HepG2 (cell line): ENCODE measurements around the gene CCDC195. TPM values are rescaled to one million over a fixed set of nuclear protein-coding genes. Genes with fewer than 3 reads are reported as not detected.
"Not testable (repeated sequence)": the region's sequence is repeated elsewhere in the genome, so short reads cannot be mapped to it uniquely, and the experiment has no call there.

Experiments used
- ATAC-seq: fragments of 200-7000 bp; cut with Tn5 transposase; 3 replicates; pipeline ENCODE4 v1.9.1; 2020; ENCODE audit warnings: mild to moderate bottlenecking, moderate library complexity
- BruUV-seq: library from RNA; stranded (reverse); fragments of 400-500 nt; replicated peaks from 2 replicates; lab custom pipeline; 2021; lab: Mats Ljungman, UMichigan
- CTCF ChIA-PET: fragments of 300-600 bp; formaldehyde crosslinking; extraction: SDS; loops from one replicate; lab custom pipeline; 2021; ENCODE audit warnings: low total read pairs, inconsistent platforms, low intra/inter-chr PET ratio; lab: Yijun Ruan, JAX
- POLR2A ChIA-PET: fragments of 350-600 bp; sonication (Branson Sonifier 250); formaldehyde crosslinking; loops from one replicate; lab custom pipeline; 2020; ENCODE audit warnings: antibody characterized with exemption, inconsistent platforms; lab: Yijun Ruan, JAX
- DNase-seq: peaks from one replicate; pipeline ENCODE4 v3.0.0-alpha.2; 2015; ENCODE audit warnings: low spot score
- FAIRE-seq: peaks from 3 replicates; lab custom pipeline; 2011; peaks lifted over from hg19 to GRCh38; lab: Jason Lieb, UNC
- H2AFZ ChIP-seq: one replicate; pipeline ENCODE4 v1.6.1; 2011; ENCODE audit warnings: low read length, inconsistent platforms
- H3K27ac ChIP-seq: fragments of 300-600 bp; 3 replicates; pipeline ENCODE4 v1.8.0; 2011; ENCODE audit warnings: mixed run types, mild to moderate bottlenecking, mixed read lengths, low read length, inconsistent platforms; ENCODE audit not compliant: insufficient read depth; ENCODE audit errors: extremely low read length
- H3K27me3 ChIP-seq, 2 experiments: fragments of 200-600 bp in 1 of 2; 2 replicates in 1 of 2; 3 replicates in 1 of 2; pipeline versions ENCODE4 v1.6.0 to v1.8.0; 2011; ENCODE audit warnings: low read length in 2 of 2, mild to moderate bottlenecking in 2 of 2, moderate library complexity in 2 of 2, inconsistent platforms in 1 of 2; ENCODE audit not compliant: insufficient read depth in 2 of 2, control insufficient read depth in 1 of 2
- H3K36me3 ChIP-seq, 2 experiments: fragments of 200-600 bp in 1 of 2; replicated peaks in 1 of 2; 2 replicates in 1 of 2; 3 replicates in 1 of 2; pipeline versions ENCODE4 v1.5.1 to v1.8.0; 2011; ENCODE audit warnings: low read length in 2 of 2, inconsistent platforms in 1 of 2; ENCODE audit not compliant: insufficient read depth in 2 of 2, control insufficient read depth in 1 of 2
- H3K4me1 ChIP-seq: 2 replicates; pipeline ENCODE4 v1.5.1; 2012; ENCODE audit warnings: low read length, inconsistent platforms; ENCODE audit not compliant: insufficient read depth
- H3K4me2 ChIP-seq: 2 replicates; pipeline ENCODE4 v1.6.0; 2011; ENCODE audit warnings: low read depth, low read length, inconsistent platforms
- H3K4me3 ChIP-seq, 3 experiments: fragments of 200-600 bp in 1 of 3; sonication (generic), shearing (Covaris generic) in 1 of 3; replicated peaks in 1 of 3; 2 replicates each; pipeline ENCODE4 v1.5.1; 2011 to 2016; ENCODE audit warnings: low read length in 3 of 3, inconsistent platforms in 2 of 3, low read depth in 2 of 3, mild to moderate bottlenecking in 2 of 3, control low read depth in 1 of 3, mixed read lengths in 1 of 3; ENCODE audit not compliant: insufficient read depth in 1 of 3
- H3K79me2 ChIP-seq: one replicate; pipeline ENCODE4 v1.6.1; 2011; ENCODE audit warnings: low read length, inconsistent platforms; ENCODE audit not compliant: insufficient read depth
- H3K9ac ChIP-seq: 2 replicates; pipeline ENCODE4 v1.6.0; 2011; ENCODE audit warnings: mild to moderate bottlenecking, low read depth, low read length, inconsistent platforms; ENCODE audit not compliant: insufficient read depth
- H3K9me3 ChIP-seq: 2 replicates; pipeline ENCODE4 v1.5.1; 2012; ENCODE audit warnings: mild to moderate bottlenecking, low read length
- H4K20me1 ChIP-seq: 2 replicates; pipeline ENCODE4 v1.6.0; 2011; ENCODE audit warnings: inconsistent platforms, mild to moderate bottlenecking, low read length, moderate library complexity; ENCODE audit not compliant: insufficient read depth
- CEBPB ChIP-seq: IDR thresholded peaks from 2 replicates; pipeline ENCODE4 v1.6.1; 2011; ENCODE audit warnings: low read depth, low read length, improper control_type of control experiment, borderline replicate concordance
- DRAP1 ChIP-seq: IDR thresholded peaks from 2 replicates; pipeline ENCODE4 v1.6.1; 2016; ENCODE audit warnings: missing genetic modification reagents, missing compliant biosample characterization
- IRF2 ChIP-seq: IDR thresholded peaks from 2 replicates; pipeline ENCODE4 v1.6.1; 2018; ENCODE audit warnings: missing genetic modification reagents, missing compliant biosample characterization
- RAD21 ChIP-seq: fragments of 450-650 bp; formaldehyde crosslinking; IDR thresholded peaks from 2 replicates; pipeline ENCODE4 v1.5.0; 2020; ENCODE audit warnings: mild to moderate bottlenecking
- ZNF17 ChIP-seq: sonication (generic); formaldehyde crosslinking; IDR thresholded peaks from 2 replicates; pipeline ENCODE4 v1.5.0; 2020; ENCODE audit warnings: mild to moderate bottlenecking, missing genetic modification reagents
- ZNF674 ChIP-seq: sonication (generic); formaldehyde crosslinking; IDR thresholded peaks from 2 replicates; pipeline ENCODE4 v1.5.0; 2020; ENCODE audit warnings: low read depth, mild to moderate bottlenecking, missing genetic modification reagents
- WGBS: methylation state at CpG from one replicate; pipeline ENCODE4 v1.1.6; 2017; ENCODE audit warnings: low lambda C conversion rate; 5-methylcytosine and 5-hydroxymethylcytosine counted together
- in situ Hi-C: cut with HindIII; loops from 2 replicates; pipeline ENCODE4 v1.10.0; 2017; ENCODE audit warnings: low pct_unique_long_range_greater_than_20kb; ENCODE audit not compliant: extremely low pct_ligation_motif_present
- intact Hi-C: fragments of 100-400 bp; cut with micrococcal nuclease; formaldehyde crosslinking; loops from one replicate; pipeline ENCODE4 v1.10.0; 2022; ENCODE audit not compliant: unreplicated experiment
- polyA plus RNA-seq, 8 experiments: library from polyadenylated mRNA; depleted of rRNA in 3 of 8; stranded (reverse) in 7 of 8; unstranded in 1 of 8; fragments of >200 nt; fragmentation: Illumina TruSeq in 4 of 8; extraction: Trizol in 4 of 8; gene quantifications; 2 replicates each; pipeline versions ENCODE4 v1.2.1 to v1.2.3, GENCODE V29; 2011 to 2016; ENCODE audit warnings: low read depth in 4 of 8, missing spikeins in 1 of 8, mixed read lengths in 1 of 8; ENCODE audit not compliant: insufficient read depth in 1 of 8
- total RNA-seq, 5 experiments: library from RNA; depleted of rRNA; stranded (reverse); fragments of >200 nt; fragmentation: Illumina TruSeq; extraction: Trizol; gene quantifications; 2 replicates each; pipeline ENCODE4 v1.2.3, GENCODE V29; 2016; ENCODE audit warnings: low read depth in 1 of 5

CCDC195 gene
- total and polyA plus RNA-seq, 2 of the 13 experiments (the other 11 are each of a cell fraction or from before 2014, with no cell fraction given): not detected

- ChIA-PET POLR2A (no interaction called here), CTCF (no interaction called here)
- no peak overlapping the region for H2AFZ ChIP-seq
- DNase-seq (no peak), FAIRE-seq (no peak), ATAC-seq (no peak)
- no peak overlapping the region for H3K4me2 ChIP-seq
- intact Hi-C loops (no loop called here), in situ Hi-C loops (no loop called here)
- H3K27me3 ChIP-seq: no peaks in the 10 kb centered on the region
- no peak overlapping the region for H3K4me3 ChIP-seq
- H3K79me2 ChIP-seq: no peaks in the 10 kb centered on the region
- no TSS peak for BruUV-seq
- TF ChIP-seq ZNF17 (CRISPR knock-in tag): no peak
- no peak for TF ChIP-seq RAD21 (CRISPR knock-in tag)
- no peak for TF ChIP-seq ZNF674
- TF ChIP-seq IRF2 (CRISPR knock-in tag): no peak
- TF ChIP-seq CEBPB: peak; percentile 66
- no peak for TF ChIP-seq DRAP1 (CRISPR knock-in tag)
- peaks cover 14% of the 10 kb centered on the region; the same call in 1 of the 2 replicates for H3K9me3 ChIP-seq
- H4K20me1 ChIP-seq: no peaks in the 10 kb centered on the region
- no peaks in the 10 kb centered on the region for H3K36me3 ChIP-seq
- no peak overlapping the region for H3K9ac ChIP-seq
- H3K27ac ChIP-seq: no peak overlapping the region
- no peaks in the 10 kb centered on the region for H3K4me1 ChIP-seq
- WGBS: 49% methylated on average over 2 of the region's 2 CpGs
Observed at GRCh38 chr2:224666951-224667553, 49.1 kb downstream of the CCDC195 start.

- FAIRE-seq, DNase-seq, H3K36me3 ChIP-seq, POLR2A ChIA-PET, H3K79me2 ChIP-seq, in situ Hi-C loops, H3K27ac ChIP-seq, CTCF ChIA-PET, H2AFZ ChIP-seq, H3K4me1 ChIP-seq, H3K4me2 ChIP-seq, H3K27me3 ChIP-seq, BruUV-seq, H3K9ac ChIP-seq, ATAC-seq, intact Hi-C loops, H3K4me3 ChIP-seq, H4K20me1 ChIP-seq: not testable (repeated sequence)
- peaks cover 18% of the 10 kb centered on the region; the same call in 1 of the 2 replicates for H3K9me3 ChIP-seq
- 1% methylated on average over 2 of the region's 2 CpGs for WGBS
Observed at GRCh38 chr2:224663322-224663721, 52.8 kb downstream of the CCDC195 start.

- DNase-seq, H3K27me3 ChIP-seq, H4K20me1 ChIP-seq, H3K36me3 ChIP-seq, CTCF ChIA-PET, BruUV-seq, H3K79me2 ChIP-seq, FAIRE-seq, ATAC-seq, H3K4me1 ChIP-seq, H2AFZ ChIP-seq, H3K9ac ChIP-seq, POLR2A ChIA-PET, intact Hi-C loops, in situ Hi-C loops, H3K4me2 ChIP-seq, H3K27ac ChIP-seq, H3K4me3 ChIP-seq: not testable (repeated sequence)
- WGBS: 9% methylated on average over 5 of the region's 5 CpGs
- H3K9me3 ChIP-seq: peaks cover 18% of the 10 kb centered on the region; the same call in 1 of the 2 replicates
Observed at GRCh38 chr2:224661708-224662107, 54.5 kb downstream of the CCDC195 start.
